Measurements from ENCODE around the gene STT3B.

DNA sequence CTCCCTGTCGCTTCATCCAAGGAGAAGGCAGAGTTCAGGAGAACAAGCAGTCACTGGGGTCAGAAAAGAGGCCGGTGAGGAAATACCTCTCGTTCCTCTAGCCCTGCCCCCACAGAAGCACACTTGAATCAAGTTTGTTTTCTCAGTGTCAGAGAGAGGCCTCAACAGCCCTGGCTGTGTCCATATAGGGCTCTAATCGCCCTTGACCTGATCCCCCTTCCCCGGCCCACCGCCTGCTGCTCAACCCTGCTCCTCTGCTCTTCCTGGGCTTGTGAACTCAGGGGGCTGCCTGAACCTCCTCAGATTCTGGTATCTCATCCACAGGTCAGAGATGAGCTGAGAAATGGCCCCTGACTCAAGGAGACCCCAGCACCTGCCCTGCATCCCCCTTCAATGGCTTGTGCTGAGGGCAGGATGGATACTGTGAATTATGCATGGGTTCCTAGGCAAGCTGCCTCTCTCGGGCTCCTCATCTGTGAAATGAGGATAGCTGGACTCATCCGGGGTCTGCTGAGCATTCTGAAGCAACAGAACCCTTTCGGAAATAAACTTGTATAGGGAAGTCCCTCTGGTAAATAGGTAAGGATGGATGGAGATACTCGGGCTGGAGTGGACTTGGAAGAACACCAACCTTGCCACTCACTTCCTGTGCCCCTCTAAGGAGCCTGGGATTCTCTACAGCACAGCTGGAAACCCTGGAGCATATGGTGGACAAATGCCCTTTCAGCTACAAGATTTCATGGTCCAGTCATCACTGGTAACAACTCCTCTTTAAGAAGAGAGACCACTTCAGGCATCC, 147.5 kb downstream of the STT3B start:
- TF ChIP-seq YY1 (IDR thresholded peaks at IDR 0.05; ENCODE audit: insufficient read depth, insufficient read length) = no peak
- TF ChIP-seq SUZ12 (IDR thresholded peaks at IDR 0.05; ENCODE audit: extremely low read depth, insufficient read depth, insufficient read length) = no peak
- TF ChIP-seq ZNF274 (IDR thresholded peaks at IDR 0.05; ENCODE audit: low read depth, low read length) = no peak

Measured in NT2/D1 (cell line).